CD14-positive monocyte (primary cell): ENCODE measurements around the gene AGPAT2. TPM values are rescaled to one million over a fixed set of nuclear protein-coding genes. Genes with fewer than 3 reads are reported as not detected.
"Not testable (repeated sequence)": the region's sequence is repeated elsewhere in the genome, so short reads cannot be mapped to it uniquely, and the experiment has no call there.

Source experiments
- DNase-seq, 3 donors: peaks; one replicate each; pipeline ENCODE4 v3.0.0-alpha.2; 2011 to 2022
- H2AFZ ChIP-seq: 2 replicates; pipeline ENCODE4 v1.6.0; 2012; ENCODE audit warnings: mild to moderate bottlenecking, low read depth, low read length, inconsistent platforms; ENCODE audit not compliant: insufficient read depth, poor library complexity, severe bottlenecking
- H3K27ac ChIP-seq, 2 donors: 1 replicate in 1 of 2; 2 replicates in 1 of 2; pipeline ENCODE4 v1.5.1; 2012 to 2013; ENCODE audit warnings: low read length in 2 of 2, control low read depth in 1 of 2, inconsistent platforms in 1 of 2, low read depth in 1 of 2, mild to moderate bottlenecking in 1 of 2
- H3K27me3 ChIP-seq, 2 donors: one replicate each; pipeline versions ENCODE4 v1.6.0 to v1.6.1; 2011 to 2013; ENCODE audit warnings: low read length in 2 of 2; ENCODE audit not compliant: control insufficient read depth in 2 of 2, insufficient read depth in 2 of 2
- H3K36me3 ChIP-seq, 2 donors: replicated peaks in 1 of 2; 1 replicate in 1 of 2; 2 replicates in 1 of 2; pipeline versions ENCODE4 v1.5.1 to v1.6.1; 2012 to 2013; ENCODE audit warnings: low read length in 2 of 2, control low read depth in 1 of 2, inconsistent platforms in 1 of 2, mild to moderate bottlenecking in 1 of 2; ENCODE audit not compliant: insufficient read depth in 2 of 2, control insufficient read depth in 1 of 2
- H3K4me1 ChIP-seq, 2 donors: 1 replicate in 1 of 2; 2 replicates in 1 of 2; pipeline versions ENCODE4 v1.5.1 to v1.6.1; 2012 to 2013; ENCODE audit warnings: low read length in 2 of 2, control low read depth in 1 of 2, inconsistent platforms in 1 of 2, mild to moderate bottlenecking in 1 of 2, moderate library complexity in 1 of 2; ENCODE audit not compliant: insufficient read depth in 2 of 2, control insufficient read depth in 1 of 2
- H3K4me2 ChIP-seq: replicated peaks from 2 replicates; pipeline ENCODE3; 2012; ENCODE audit warnings: low read length, moderate library complexity, mild to moderate bottlenecking; ENCODE audit not compliant: poor library complexity, severe bottlenecking; ENCODE audit errors: extremely low read depth
- H3K4me3 ChIP-seq, 3 experiments: fragments of 200-600 bp in 1 of 3; sonication (generic) in 1 of 3; replicated peaks in 1 of 3; 1 replicate in 2 of 3; 2 replicates in 1 of 3; pipeline ENCODE4 v1.5.1; 2011 to 2013; ENCODE audit warnings: low read length in 3 of 3, mild to moderate bottlenecking in 3 of 3, control low read depth in 2 of 3, low read depth in 2 of 3, inconsistent platforms in 1 of 3, moderate library complexity in 1 of 3
- H3K79me2 ChIP-seq: 2 replicates; pipeline ENCODE4 v1.6.0; 2012; ENCODE audit warnings: mild to moderate bottlenecking, control low read depth, inconsistent platforms, low read length, moderate library complexity; ENCODE audit not compliant: insufficient read depth
- H3K9ac ChIP-seq: 2 replicates; pipeline ENCODE4 v1.6.0; 2017; ENCODE audit warnings: low read length, mild to moderate bottlenecking; ENCODE audit not compliant: insufficient read depth, poor library complexity, severe bottlenecking
- H3K9me3 ChIP-seq, 2 donors: replicated peaks in 1 of 2; 1 replicate in 1 of 2; 2 replicates in 1 of 2; pipeline versions ENCODE4 v1.5.1 to v1.6.1; 2012 to 2013; ENCODE audit warnings: low read length in 2 of 2, control low read depth in 1 of 2; ENCODE audit not compliant: control insufficient read depth in 1 of 2, insufficient read depth in 1 of 2
- H4K20me1 ChIP-seq: 2 replicates; pipeline ENCODE4 v1.6.0; 2012; ENCODE audit warnings: mild to moderate bottlenecking, low read length, control low read depth, moderate library complexity; ENCODE audit not compliant: insufficient read depth
- H3K27ac Mint-ChIP-seq, 7 donors: one replicate each; pipeline ENCODE4 v1.8.0; 2020; ENCODE audit warnings: mild to moderate bottlenecking in 7 of 7, mixed read lengths in 7 of 7, moderate library complexity in 6 of 7, inconsistent platforms in 2 of 7
- H3K27me3 Mint-ChIP-seq, 3 donors: one replicate each; pipeline ENCODE4 v1.8.0; 2021 to 2022; ENCODE audit warnings: low read depth in 3 of 3, mild to moderate bottlenecking in 3 of 3, mixed read lengths in 3 of 3, moderate library complexity in 3 of 3, inconsistent platforms in 1 of 3
- H3K36me3 Mint-ChIP-seq, 2 donors: one replicate each; pipeline ENCODE4 v1.8.0; 2020; ENCODE audit warnings: mixed read lengths in 2 of 2, inconsistent platforms in 1 of 2, mild to moderate bottlenecking in 1 of 2
- H3K4me1 Mint-ChIP-seq: one replicate; pipeline ENCODE4 v1.8.0; 2020; ENCODE audit warnings: mild to moderate bottlenecking, mixed read lengths
- H3K4me3 Mint-ChIP-seq, 2 donors: one replicate each; pipeline ENCODE4 v1.8.0; 2020; ENCODE audit warnings: mild to moderate bottlenecking in 2 of 2, mixed read lengths in 2 of 2, moderate library complexity in 1 of 2
- H3K9me3 Mint-ChIP-seq, 7 donors: one replicate each; pipeline ENCODE4 v1.8.0; 2020 to 2022; ENCODE audit warnings: mixed read lengths in 7 of 7, mild to moderate bottlenecking in 6 of 7, moderate library complexity in 6 of 7, inconsistent platforms in 2 of 7
- CTCF ChIP-seq: fragments of 200-600 bp; IDR thresholded peaks from one replicate; pipeline ENCODE4 v1.8.0; 2022; ENCODE audit warnings: antibody characterized with exemption, mild to moderate bottlenecking
- WGBS: methylation state at CpG from one replicate; pipeline ENCODE4 v1.1.5; 2013; ENCODE audit warnings: missing lambda C conversion rate; ENCODE audit not compliant: insufficient coverage; 5-methylcytosine and 5-hydroxymethylcytosine counted together
- intact Hi-C, 2 donors: fragments of 100-400 bp; cut with micrococcal nuclease; formaldehyde crosslinking; loops; one replicate each; pipeline versions ENCODE4 v1.15.0 to v1.15.1; 2023
- polyA plus RNA-seq, 3 donors: library from polyadenylated mRNA; depleted of rRNA in 1 of 3; unstranded in 2 of 3; stranded (reverse) in 1 of 3; fragments of 300-500 nt in 2 of 3; fragments of >200 nt in 1 of 3; fragmentation: Illumina TruSeq in 2 of 3; gene quantifications; 1 replicate in 2 of 3; 2 replicates in 1 of 3; pipeline ENCODE4 v1.2.3, GENCODE V29; 2012 to 2021

The AGPAT2 gene
- polyA plus RNA-seq, 3 donors, result 80.1 to 139 (median 116) TPM

DNA sequence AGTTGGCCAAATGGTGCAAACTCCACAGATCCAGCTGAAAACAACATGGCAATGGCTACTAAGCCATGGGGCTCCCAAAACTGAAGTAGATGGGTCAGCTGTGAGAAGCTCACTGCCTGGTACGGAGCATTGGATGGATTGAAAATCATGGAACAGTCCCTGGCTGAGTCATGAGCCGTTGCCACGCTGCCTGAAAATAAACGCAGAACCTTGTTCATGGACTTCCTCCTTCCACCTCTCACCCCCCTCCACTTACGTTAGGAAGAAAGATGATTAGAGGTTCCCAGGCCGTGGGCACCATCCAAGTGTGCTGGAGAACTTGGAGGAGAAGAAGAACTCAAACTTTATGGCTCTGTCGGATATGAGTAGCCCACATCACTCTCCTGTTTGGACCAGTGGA is 18.3 kb upstream of the AGPAT2 start:
- H3K4me3 Mint-ChIP-seq, result peak overlapping the region in 1 of 2 donors; percentile 64
- intact Hi-C loops, result loop anchor here in 1 of 2 donors (10.0 kb wide), 1 partner anchor 751 kb away; no protein-coding TSS in a partner anchor
- peaks cover 18 to 42% (median 28%) of the 10 kb centered on the region in 3 donors for H3K27me3 Mint-ChIP-seq
- peaks cover 0 to 7% (median 1%) of the 10 kb centered on the region in 7 donors for H3K9me3 Mint-ChIP-seq
- Histone ChIP-seq H3K79me2 (no peaks in the 10 kb centered on the region), H3K4me1 (peaks cover 29 to 37% of the 10 kb centered on the region in 2 donors), H3K4me3 (no peak overlapping the region), H3K36me3 (no peaks in the 10 kb centered on the region), H3K9me3 (no peaks in the 10 kb centered on the region), H3K9ac (no peak overlapping the region), H3K4me2 (no peak overlapping the region), H2AFZ (no peak overlapping the region), H3K27me3 (peaks cover 2 to 17% of the 10 kb centered on the region in 2 donors), H3K27ac (peak overlapping the region in 1 of 2 donors; percentile 53), H4K20me1 (no peaks in the 10 kb centered on the region)
- H3K36me3 Mint-ChIP-seq, result peaks cover 0 to 3% of the 10 kb centered on the region in 2 donors
- H3K4me1 Mint-ChIP-seq, result peaks cover 38% of the 10 kb centered on the region
- peak; percentile 78 to 88 (median 78) for DNase-seq
- TF ChIP-seq CTCF, result no peak
- no CpG with 5 or more reads among the region's 7 CpGs for WGBS
- H3K27ac Mint-ChIP-seq, result peak overlapping the region; percentile 10 to 87 (median 82)

DNA sequence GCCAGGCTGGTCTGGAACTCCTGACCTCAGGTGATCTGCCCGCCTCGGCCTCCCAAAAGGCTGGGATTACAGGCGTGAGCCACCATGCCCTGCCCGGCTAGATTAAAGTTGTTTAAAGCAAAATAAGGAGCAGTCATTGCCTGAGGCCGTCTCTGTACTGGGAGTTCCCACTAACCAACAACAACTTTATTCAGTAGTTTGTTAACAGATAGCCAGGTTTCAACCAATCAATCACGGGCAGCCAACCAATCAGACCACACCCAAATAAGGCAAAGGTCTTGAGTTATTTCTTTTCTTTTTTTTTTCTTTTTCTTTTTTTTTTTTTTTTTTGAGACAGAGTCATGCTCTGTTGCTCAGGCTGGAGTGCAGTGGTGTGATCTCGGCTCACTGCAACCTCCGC is 17.5 kb upstream of the AGPAT2 start:
- peaks cover 38 to 45% of the 10 kb centered on the region in 2 donors for H3K4me1 ChIP-seq
- H3K9ac ChIP-seq, H3K9me3 ChIP-seq, H3K4me3 ChIP-seq, H4K20me1 ChIP-seq, H3K36me3 ChIP-seq, H3K9me3 Mint-ChIP-seq, H3K27ac Mint-ChIP-seq, H3K4me3 Mint-ChIP-seq, H3K36me3 Mint-ChIP-seq, H3K4me2 ChIP-seq, H3K79me2 ChIP-seq, H2AFZ ChIP-seq, DNase-seq, H3K27ac ChIP-seq: not testable (repeated sequence)
- peaks cover 45% of the 10 kb centered on the region for H3K4me1 Mint-ChIP-seq
- 100% methylated on average over 1 of the region's 8 CpGs for WGBS
- H3K27me3 ChIP-seq, result peaks cover 2 to 15% of the 10 kb centered on the region in 2 donors
- peaks cover 15 to 44% (median 24%) of the 10 kb centered on the region in 3 donors for H3K27me3 Mint-ChIP-seq
- intact Hi-C loops, result loop anchor here in 1 of 2 donors (10.0 kb wide), 1 partner anchor 750 kb away; no protein-coding TSS in a partner anchor
